Liver (tissue), 9 donors: Measurements from ENCODE around the gene LAMA5. TPM values are rescaled to one million over a fixed set of nuclear protein-coding genes. Genes with fewer than 3 reads are reported as not detected.

ENCODE experiments used
- DNase-seq: peaks from one replicate; pipeline ENCODE4 v3.0.0-alpha.2; 2017; ENCODE audit warnings: low spot score
- H3K27ac ChIP-seq, 2 donors: one replicate each; pipeline ENCODE4 v1.7.0; 2013; ENCODE audit warnings: inconsistent platforms in 2 of 2, low read length in 2 of 2, control low read depth in 1 of 2, low read depth in 1 of 2, mild to moderate bottlenecking in 1 of 2
- H3K27me3 ChIP-seq, 4 donors: one replicate each; pipeline versions ENCODE4 v1.6.1 to v1.7.0; 2013; ENCODE audit warnings: low read length in 3 of 4, inconsistent platforms in 1 of 4, mild to moderate bottlenecking in 1 of 4, moderate library complexity in 1 of 4; ENCODE audit not compliant: control insufficient read depth in 4 of 4, insufficient read depth in 4 of 4
- H3K36me3 ChIP-seq, 4 donors: one replicate each; pipeline versions ENCODE4 v1.6.1 to v1.7.0; 2013; ENCODE audit warnings: low read length in 3 of 4, mild to moderate bottlenecking in 3 of 4, low read depth in 1 of 4, moderate library complexity in 1 of 4; ENCODE audit not compliant: control insufficient read depth in 4 of 4, insufficient read depth in 3 of 4
- H3K4me1 ChIP-seq, 4 donors: one replicate each; pipeline versions ENCODE4 v1.6.1 to v1.7.0; 2013; ENCODE audit warnings: low read length in 3 of 4, mild to moderate bottlenecking in 3 of 4, moderate library complexity in 1 of 4; ENCODE audit not compliant: control insufficient read depth in 4 of 4, insufficient read depth in 4 of 4
- H3K4me3 ChIP-seq, 3 donors: one replicate each; pipeline versions ENCODE4 v1.6.1 to v1.7.0; 2013; ENCODE audit warnings: low read length in 3 of 3, control low read depth in 1 of 3, low read depth in 1 of 3, mild to moderate bottlenecking in 1 of 3
- H3K9ac ChIP-seq, 2 donors: one replicate each; pipeline ENCODE4 v1.7.0; 2013; ENCODE audit warnings: low read length in 2 of 2, mild to moderate bottlenecking in 2 of 2, moderate library complexity in 2 of 2, control low read depth in 1 of 2, low read depth in 1 of 2
- H3K9me3 ChIP-seq, 4 donors: one replicate each; pipeline versions ENCODE4 v1.6.1 to v1.7.0; 2013; ENCODE audit warnings: low read length in 3 of 4; ENCODE audit not compliant: control insufficient read depth in 4 of 4
- CTCF ChIP-seq: fragments of 150-350 bp; IDR thresholded peaks from 2 replicates; pipeline ENCODE4 v1.5.1; 2017; ENCODE audit warnings: improper control_type of control experiment, low read depth, low read length; ENCODE audit not compliant: missing input control
- EGR1 ChIP-seq, 2 donors: IDR thresholded peaks; 2 replicates each; pipeline ENCODE4 v1.6.1; 2016 to 2018; ENCODE audit warnings: antibody characterized with exemption in 2 of 2, low read depth in 2 of 2
- FOXA1 ChIP-seq: IDR thresholded peaks from 2 replicates; pipeline ENCODE4 v1.6.1; 2016; ENCODE audit warnings: antibody characterized with exemption
- FOXA2 ChIP-seq: IDR thresholded peaks from 2 replicates; pipeline ENCODE4 v1.6.1; 2016; ENCODE audit warnings: antibody characterized with exemption
- GABPA ChIP-seq, 2 donors: IDR thresholded peaks in 1 of 2; conservative IDR thresholded peaks in 1 of 2; 2 replicates each; pipeline ENCODE4 v1.6.1; 2016; ENCODE audit warnings: antibody characterized with exemption in 2 of 2, mild to moderate bottlenecking in 1 of 2, moderate library complexity in 1 of 2
- HNF4A ChIP-seq, 2 donors: conservative IDR thresholded peaks; 2 replicates each; pipeline ENCODE4 v1.6.1; 2016; ENCODE audit warnings: antibody characterized with exemption in 2 of 2, mild to moderate bottlenecking in 2 of 2
- HNF4G ChIP-seq: IDR thresholded peaks from 2 replicates; pipeline ENCODE4 v1.6.1; 2016; ENCODE audit warnings: antibody characterized with exemption
- JUND ChIP-seq, 2 donors: IDR thresholded peaks; 2 replicates each; pipeline ENCODE4 v1.6.1; 2016; ENCODE audit warnings: antibody characterized with exemption in 2 of 2
- NR2F2 ChIP-seq: IDR thresholded peaks from 2 replicates; pipeline ENCODE4 v1.6.1; 2016; ENCODE audit warnings: antibody characterized with exemption
- RAD21 ChIP-seq, 2 donors: IDR thresholded peaks; 2 replicates each; pipeline ENCODE4 v1.6.1; 2016; ENCODE audit warnings: antibody characterized with exemption in 2 of 2, mild to moderate bottlenecking in 2 of 2
- REST ChIP-seq: IDR thresholded peaks from 2 replicates; pipeline ENCODE4 v1.6.1; 2016; ENCODE audit warnings: antibody characterized with exemption, mild to moderate bottlenecking
- RXRA ChIP-seq, 2 donors: IDR thresholded peaks; 2 replicates each; pipeline ENCODE4 v1.6.1; 2017 to 2018; ENCODE audit warnings: antibody characterized with exemption in 2 of 2, mild to moderate bottlenecking in 1 of 2
- TAF1 ChIP-seq: conservative IDR thresholded peaks from 2 replicates; pipeline ENCODE4 v1.6.1; 2016; ENCODE audit warnings: antibody characterized with exemption, mild to moderate bottlenecking
- YY1 ChIP-seq: IDR thresholded peaks from 2 replicates; pipeline ENCODE4 v1.6.1; 2016; ENCODE audit warnings: antibody characterized with exemption, mild to moderate bottlenecking
- WGBS: extraction: QIAGEN DNeasy Blood & Tissue Kit; methylation state at CpG from one replicate; pipeline ENCODE4 v1.1.7; 2013; 5-methylcytosine and 5-hydroxymethylcytosine counted together
- polyA plus RNA-seq, 2 donors: library from polyadenylated mRNA; stranded (reverse) in 1 of 2; unstranded in 1 of 2; fragments of 200-250 nt in 1 of 2; fragments of >200 nt in 1 of 2; fragmentation: Nextera tagmentation in 1 of 2; extraction: Ambion mirVana in 1 of 2; gene quantifications; one replicate each; pipeline versions ENCODE4 v1.2.1 to v1.2.3, GENCODE V29; 2013 to 2015
- total RNA-seq, 2 donors: library from RNA; depleted of rRNA; stranded (reverse); fragments of >200 nt; gene quantifications; one replicate each; pipeline ENCODE4 v1.2.3, GENCODE V29; 2014
- TF ChIP-seq, protein P1 (sequence below): IDR thresholded peaks from 2 replicates; pipeline ENCODE4 v1.6.1; 2016; ENCODE audit warnings: antibody characterized with exemption
- TF ChIP-seq, protein P2 (sequence below): IDR thresholded peaks from 2 replicates; pipeline ENCODE4 v1.6.1; 2016; ENCODE audit warnings: antibody characterized with exemption
- TF ChIP-seq, protein P3 (sequence below): IDR thresholded peaks from 2 replicates; pipeline ENCODE4 v1.6.1; 2016; ENCODE audit warnings: antibody characterized with exemption
- donor health status: healthy.
- donor health status: healthy.
- donor health status: healthy.
- donor health status: healthy.
- donor health status: healthy.

The LAMA5 gene
- total and polyA plus RNA-seq, 4 donors = 3.6 to 40.2 (median 13.7) TPM

GRCh38 chr20:62351469-62352401, 15.4 kb downstream of the LAMA5 start:
- DNase-seq = no peak
- Histone ChIP-seq H3K4me1 (peaks cover 31 to 46% (median 38%) of the 10 kb centered on the region in 4 donors), H3K27ac (peak overlapping the region; percentile 84 to 88), H3K36me3 (peaks cover 0 to 9% (median 5%) of the 10 kb centered on the region in 4 donors), H3K9me3 (no peaks in the 10 kb centered on the region), H3K9ac (no peak overlapping the region), H3K27me3 (no peaks in the 10 kb centered on the region), H3K4me3 (no peak overlapping the region)
- 91% methylated on average over 60 of the region's 60 CpGs for WGBS
- TF ChIP-seq CTCF (no peak), YY1 (no peak), FOXA2 (no peak), GABPA (IDR thresholded peaks at IDR 0.05 in 1 of 2, conservative IDR thresholded peaks at IDR 0.05 in 1 of 2) (no peak), EGR1 (IDR thresholded peaks at IDR 0.05; ENCODE audit: low read depth in 2 of 2) (no peak), RAD21 (IDR thresholded peaks at IDR 0.05) (no peak), FOXA1 (no peak), TAF1 (no peak), REST (no peak), NR2F2 (no peak), HNF4A (conservative IDR thresholded peaks at IDR 0.05) (no peak), RXRA (IDR thresholded peaks at IDR 0.05) (no peak), HNF4G (no peak), JUND (IDR thresholded peaks at IDR 0.05) (no peak)
- TF ChIP-seq, protein P1, sequence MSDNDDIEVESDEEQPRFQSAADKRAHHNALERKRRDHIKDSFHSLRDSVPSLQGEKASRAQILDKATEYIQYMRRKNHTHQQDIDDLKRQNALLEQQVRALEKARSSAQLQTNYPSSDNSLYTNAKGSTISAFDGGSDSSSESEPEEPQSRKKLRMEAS = no peak
- TF ChIP-seq, protein P2, sequence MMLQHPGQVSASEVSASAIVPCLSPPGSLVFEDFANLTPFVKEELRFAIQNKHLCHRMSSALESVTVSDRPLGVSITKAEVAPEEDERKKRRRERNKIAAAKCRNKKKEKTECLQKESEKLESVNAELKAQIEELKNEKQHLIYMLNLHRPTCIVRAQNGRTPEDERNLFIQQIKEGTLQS = no peak
- TF ChIP-seq, protein P3, sequence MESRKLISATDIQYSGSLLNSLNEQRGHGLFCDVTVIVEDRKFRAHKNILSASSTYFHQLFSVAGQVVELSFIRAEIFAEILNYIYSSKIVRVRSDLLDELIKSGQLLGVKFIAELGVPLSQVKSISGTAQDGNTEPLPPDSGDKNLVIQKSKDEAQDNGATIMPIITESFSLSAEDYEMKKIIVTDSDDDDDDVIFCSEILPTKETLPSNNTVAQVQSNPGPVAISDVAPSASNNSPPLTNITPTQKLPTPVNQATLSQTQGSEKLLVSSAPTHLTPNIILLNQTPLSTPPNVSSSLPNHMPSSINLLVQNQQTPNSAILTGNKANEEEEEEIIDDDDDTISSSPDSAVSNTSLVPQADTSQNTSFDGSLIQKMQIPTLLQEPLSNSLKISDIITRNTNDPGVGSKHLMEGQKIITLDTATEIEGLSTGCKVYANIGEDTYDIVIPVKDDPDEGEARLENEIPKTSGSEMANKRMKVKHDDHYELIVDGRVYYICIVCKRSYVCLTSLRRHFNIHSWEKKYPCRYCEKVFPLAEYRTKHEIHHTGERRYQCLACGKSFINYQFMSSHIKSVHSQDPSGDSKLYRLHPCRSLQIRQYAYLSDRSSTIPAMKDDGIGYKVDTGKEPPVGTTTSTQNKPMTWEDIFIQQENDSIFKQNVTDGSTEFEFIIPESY = no peak
